Kidney (tissue), 14 donors: ENCODE data around the gene CTNNA2. TPM values are rescaled to one million over a fixed set of nuclear protein-coding genes. Genes with fewer than 3 reads are reported as not detected.

Experiments
- DNase-seq, 5 donors: peaks; one replicate each; pipeline ENCODE4 v3.0.0-alpha.2; 2013 to 2020
- FAIRE-seq: peaks from 2 replicates; lab custom pipeline; 2012; peaks lifted over from hg19 to GRCh38; lab: Jason Lieb, UNC
- H3K27ac ChIP-seq, 2 donors: one replicate each; pipeline ENCODE4 v1.7.0; 2013; ENCODE audit warnings: low read depth in 2 of 2, low read length in 2 of 2, inconsistent platforms in 1 of 2
- H3K27me3 ChIP-seq: one replicate; pipeline ENCODE4 v1.7.1; 2013; ENCODE audit warnings: low read length, inconsistent platforms; ENCODE audit not compliant: control insufficient read depth, insufficient read depth
- H3K36me3 ChIP-seq, 3 donors: one replicate each; pipeline versions ENCODE4 v1.7.0 to v1.7.1; 2013; ENCODE audit warnings: low read length in 3 of 3, control low read depth in 1 of 3, inconsistent platforms in 1 of 3; ENCODE audit not compliant: insufficient read depth in 3 of 3, control insufficient read depth in 2 of 3
- H3K4me1 ChIP-seq, 3 donors: one replicate each; pipeline versions ENCODE4 v1.7.0 to v1.7.1; 2013; ENCODE audit warnings: low read length in 3 of 3, inconsistent platforms in 1 of 3, low read depth in 1 of 3; ENCODE audit not compliant: control insufficient read depth in 2 of 3, insufficient read depth in 2 of 3
- H3K4me3 ChIP-seq, 3 donors: one replicate each; pipeline versions ENCODE4 v1.7.0 to v1.8.1; 2013; ENCODE audit warnings: low read length in 3 of 3, control low read depth in 1 of 3, inconsistent platforms in 1 of 3
- H3K9ac ChIP-seq, 3 donors: one replicate each; pipeline versions ENCODE4 v1.7.0 to v1.7.1; 2013; ENCODE audit warnings: low read length in 3 of 3, control low read depth in 1 of 3, inconsistent platforms in 1 of 3
- H3K9me3 ChIP-seq, 3 donors: one replicate each; pipeline versions ENCODE4 v1.7.0 to v1.7.1; 2013; ENCODE audit warnings: low read length in 3 of 3, control low read depth in 1 of 3, inconsistent platforms in 1 of 3; ENCODE audit not compliant: control insufficient read depth in 2 of 3, insufficient read depth in 1 of 3
- CTCF ChIP-seq: IDR thresholded peaks from 3 replicates; pipeline ENCODE4 v1.5.1; 2012; ENCODE audit warnings: mild to moderate bottlenecking, moderate library complexity, borderline replicate concordance; ENCODE audit not compliant: insufficient read depth; ENCODE audit errors: extremely low read depth
- intact Hi-C: fragments of 100-400 bp; cut with DNase I; formaldehyde crosslinking; loops from one replicate; pipeline ENCODE4 v1.11.1; 2022
- polyA plus RNA-seq: library from polyadenylated mRNA; stranded (reverse); fragments of 350-450 nt; fragmentation: Illumina TruSeq; extraction: RNeasy Lipid Tissue Mini Kit (QIAGEN cat#74804); gene quantifications from one replicate; pipeline ENCODE4 v1.2.3, GENCODE V29; 2014; ENCODE audit warnings: low read depth, low replicate concordance; ENCODE audit not compliant: insufficient read depth
- total RNA-seq: library from RNA; stranded (reverse); fragmentation: NEBNext Ultra II Directional; extraction: Animal tissue kit (Norgen Biotek cat#: 25700); gene quantifications from one replicate; pipeline ENCODE4 v1.2.1, GENCODE V29; 2021
- donor health status: control.
- donor health status: control.
- donor health status: control.
- donor health status: control.
- donor health status: control.
- donor health status: DM: yes; HTN: yes; CAD: no.
- donor health status: Normal renal cell carcinoma (clear cell type).

The CTNNA2 gene
- total and polyA plus RNA-seq, 2 donors from 2014 or later: 0.47 TPM; not detected in 1

- intact Hi-C loops: no loop called here
- no peak for TF ChIP-seq CTCF
- FAIRE-seq: no peak
- DNase-seq: no peak
- H3K9me3 ChIP-seq: no peaks in the 10 kb centered on the region
- H3K27me3 ChIP-seq: no peaks in the 10 kb centered on the region
- no peak overlapping the region for H3K4me3 ChIP-seq
- no peaks in the 10 kb centered on the region for H3K4me1 ChIP-seq
- no peak overlapping the region for H3K9ac ChIP-seq
- H3K27ac ChIP-seq: no peak overlapping the region
- H3K36me3 ChIP-seq: no peaks in the 10 kb centered on the region
Observed at GRCh38 chr2:79862756-79863155, 349.9 kb downstream of the CTNNA2 start.

GRCh38 chr2:79872656-79873055 lies 359.8 kb downstream of the CTNNA2 start:
- no peaks in the 10 kb centered on the region for H3K27me3 ChIP-seq
- no peaks in the 10 kb centered on the region for H3K9me3 ChIP-seq
- H3K4me3 ChIP-seq: no peak overlapping the region
- no peaks in the 10 kb centered on the region for H3K36me3 ChIP-seq
- intact Hi-C loops: no loop called here
- H3K9ac ChIP-seq: no peak overlapping the region
- FAIRE-seq (no peak), DNase-seq (no peak)
- H3K27ac ChIP-seq: no peak overlapping the region
- H3K4me1 ChIP-seq: no peaks in the 10 kb centered on the region
- TF ChIP-seq CTCF: no peak

GRCh38 chr2:79874015-79874414 lies 361.2 kb downstream of the CTNNA2 start:
- no peak overlapping the region for H3K9ac ChIP-seq
- FAIRE-seq: no peak
- peak in 1 of 5 donors; percentile 57 for DNase-seq
- no peak overlapping the region for H3K27ac ChIP-seq
- H3K27me3 ChIP-seq: no peaks in the 10 kb centered on the region
- TF ChIP-seq CTCF: no peak
- no peaks in the 10 kb centered on the region for H3K4me1 ChIP-seq
- intact Hi-C loops: no loop called here
- H3K36me3 ChIP-seq: no peaks in the 10 kb centered on the region
- no peaks in the 10 kb centered on the region for H3K9me3 ChIP-seq
- no peak overlapping the region for H3K4me3 ChIP-seq

- no peaks in the 10 kb centered on the region for H3K9me3 ChIP-seq
- no peaks in the 10 kb centered on the region for H3K4me1 ChIP-seq
- intact Hi-C loops: no loop called here
- no peak overlapping the region for H3K4me3 ChIP-seq
- H3K27me3 ChIP-seq: no peaks in the 10 kb centered on the region
- no peak overlapping the region for H3K9ac ChIP-seq
- no peak overlapping the region for H3K27ac ChIP-seq
- TF ChIP-seq CTCF: no peak
- H3K36me3 ChIP-seq: no peaks in the 10 kb centered on the region
- DNase-seq (peak in 2 of 5 donors; percentile 33 to 42), FAIRE-seq (no peak)
Observed at GRCh38 chr2:79876430-79876829, 363.6 kb downstream of the CTNNA2 start.
